ENCODE results near the gene DYDC2. TPM values are rescaled to one million over a fixed set of nuclear protein-coding genes. Genes with fewer than 3 reads are reported as not detected.

DYDC2 gene
- total RNA-seq, 1 donor from 2014 or later = 2.1 TPM

GRCh38 chr10:80359644-80360043 is 3.1 kb downstream of the DYDC2 start:
- DNase-seq (ENCODE audit: low read depth) = no peak
- no peak overlapping the region for H3K4me3 ChIP-seq (ENCODE audit: low read depth, low read length)
- no peak for TF ChIP-seq CTCF (conservative IDR thresholded peaks at IDR 0.05; ENCODE audit: low read depth, low read length)

- no peak for DNase-seq (ENCODE audit: low read depth)
- no peak for TF ChIP-seq CTCF (conservative IDR thresholded peaks at IDR 0.05; ENCODE audit: low read depth, low read length)
- H3K4me3 ChIP-seq (ENCODE audit: low read depth, low read length) = no peak overlapping the region
Observed at GRCh38 chr10:80365510-80365909, 8.9 kb downstream of the DYDC2 start.

DNA sequence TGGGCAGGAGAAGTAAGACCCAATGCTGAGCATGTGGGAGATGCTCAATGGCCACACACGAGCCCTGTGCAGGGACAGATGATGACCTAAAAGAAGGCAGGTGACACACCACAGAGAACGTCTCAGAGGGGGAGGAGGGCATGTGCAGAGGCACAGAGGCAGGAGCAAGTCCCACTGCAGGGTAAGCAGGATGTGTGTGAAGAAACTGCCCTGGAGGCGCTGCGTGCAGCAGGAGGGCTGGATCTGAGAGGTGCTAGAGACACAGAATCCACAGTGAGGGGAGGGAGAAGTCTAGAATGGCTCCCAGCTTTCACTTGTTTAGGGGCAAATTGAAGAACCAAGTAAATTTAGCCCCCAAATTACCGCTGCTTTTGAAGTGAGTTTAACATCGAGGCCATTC is 14.9 kb downstream of the DYDC2 start:
- TF ChIP-seq CTCF (conservative IDR thresholded peaks at IDR 0.05; ENCODE audit: low read depth, low read length) = no peak
- DNase-seq (ENCODE audit: low read depth) = no peak
- H3K4me3 ChIP-seq (ENCODE audit: low read depth, low read length) = no peak overlapping the region

GRCh38 chr10:80372675-80373074 is 16.1 kb downstream of the DYDC2 start:
- no peak overlapping the region for H3K4me3 ChIP-seq (ENCODE audit: low read depth, low read length)
- TF ChIP-seq CTCF (conservative IDR thresholded peaks at IDR 0.05; ENCODE audit: low read depth, low read length) = no peak
- no peak for DNase-seq (ENCODE audit: low read depth)

- no peak overlapping the region for H3K4me3 ChIP-seq (ENCODE audit: low read depth, low read length)
- TF ChIP-seq CTCF (conservative IDR thresholded peaks at IDR 0.05; ENCODE audit: low read depth, low read length) = no peak
- DNase-seq (ENCODE audit: low read depth) = no peak
Observed at GRCh38 chr10:80373502-80373901, 16.9 kb downstream of the DYDC2 start.

DNA sequence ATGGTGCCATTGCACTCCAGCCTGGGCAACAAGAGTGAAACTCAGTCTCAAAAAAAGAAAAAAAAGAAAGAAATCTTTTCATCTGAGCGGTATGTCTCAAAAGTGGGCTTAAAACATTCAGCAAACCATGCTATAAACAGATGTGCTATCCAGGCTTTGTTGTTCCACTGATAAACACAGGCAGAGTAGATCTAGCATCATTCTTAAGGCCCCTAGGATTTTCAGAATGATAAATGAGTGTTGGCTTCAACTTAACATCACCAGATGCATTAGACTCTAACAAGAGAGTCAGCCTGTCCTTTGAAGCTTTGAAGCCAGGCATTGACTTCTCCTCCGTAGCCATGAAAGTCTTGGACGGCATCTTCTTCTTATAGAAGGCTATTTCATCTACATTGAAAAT is 23.1 kb downstream of the DYDC2 start:
- no peak for DNase-seq (ENCODE audit: low read depth)
- no peak overlapping the region for H3K4me3 ChIP-seq (ENCODE audit: low read depth, low read length)
- TF ChIP-seq CTCF (conservative IDR thresholded peaks at IDR 0.05; ENCODE audit: low read depth, low read length) = no peak

- H3K4me3 ChIP-seq (ENCODE audit: low read depth, low read length) = no peak overlapping the region
- TF ChIP-seq CTCF (conservative IDR thresholded peaks at IDR 0.05; ENCODE audit: low read depth, low read length) = no peak
- DNase-seq (ENCODE audit: low read depth) = no peak
Observed at GRCh38 chr10:80380185-80380584, 23.6 kb downstream of the DYDC2 start.

Data from epithelial cell of proximal tubule (primary cell).